SK-N-SH treated with all-trans-retinoic acid at 6 μM for 48 hours (cell line): ENCODE results near the gene NPAT.

Experiments
- ATAC-seq: fragments of 200-7000 bp; cut with Tn5 transposase; 3 replicates; pipeline ENCODE4 v1.9.1; 2020; ENCODE audit warnings: mild to moderate bottlenecking, moderate library complexity
- BACH2 ChIP-seq: fragments of 250-450 bp; sonication (Bioruptor Pico); IDR thresholded peaks from 2 replicates; pipeline ENCODE4 v1.9.0; 2021; ENCODE audit warnings: mild to moderate bottlenecking, borderline replicate concordance
- CSDC2 ChIP-seq: fragments of 250-450 bp; sonication (Bioruptor Pico); IDR thresholded peaks from 2 replicates; pipeline ENCODE4 v1.5.0; 2020; ENCODE audit warnings: mild to moderate bottlenecking, moderate library complexity
- CSRNP3 ChIP-seq: fragments of 250-450 bp; sonication (Bioruptor Pico); IDR thresholded peaks from 2 replicates; pipeline ENCODE4 v1.5.1; 2021; ENCODE audit warnings: mild to moderate bottlenecking, moderate library complexity
- ESRRG ChIP-seq: fragments of 250-450 bp; sonication (Bioruptor Pico); IDR thresholded peaks from 2 replicates; pipeline ENCODE4 v1.6.1; 2021; ENCODE audit warnings: mild to moderate bottlenecking
- ISL1 ChIP-seq: fragments of 250-450 bp; sonication (Bioruptor Pico); IDR thresholded peaks from 2 replicates; pipeline ENCODE4 v2.1.2; 2022; ENCODE audit warnings: mild to moderate bottlenecking, moderate library complexity
- OSR1 ChIP-seq: fragments of 250-450 bp; sonication (Bioruptor Pico); IDR thresholded peaks from 2 replicates; pipeline ENCODE4 v1.8.0; 2022; ENCODE audit warnings: moderate library complexity, mild to moderate bottlenecking, inconsistent platforms
- PATZ1 ChIP-seq: fragments of 250-450 bp; sonication (Bioruptor Pico); IDR thresholded peaks from 2 replicates; pipeline ENCODE4 v1.8.0; 2020; ENCODE audit warnings: mild to moderate bottlenecking, moderate library complexity, borderline replicate concordance
- POU6F1 ChIP-seq: fragments of 250-450 bp; sonication (Bioruptor Pico); IDR thresholded peaks from 2 replicates; pipeline ENCODE4 v1.8.0; 2021; ENCODE audit warnings: low read depth, mild to moderate bottlenecking, moderate library complexity, borderline replicate concordance
- PPARA ChIP-seq: fragments of 250-450 bp; sonication (Bioruptor Pico); IDR thresholded peaks from 2 replicates; pipeline ENCODE4 v1.5.0; 2020; ENCODE audit warnings: mild to moderate bottlenecking, borderline replicate concordance
- RARB ChIP-seq: fragments of 250-450 bp; sonication (Bioruptor Pico); IDR thresholded peaks from 2 replicates; pipeline ENCODE4 v1.8.0; 2021; ENCODE audit warnings: mild to moderate bottlenecking, moderate library complexity
- SNAI2 ChIP-seq: fragments of 250-450 bp; sonication (Bioruptor Pico); IDR thresholded peaks from 2 replicates; pipeline ENCODE4 v1.5.0; 2020; ENCODE audit warnings: mild to moderate bottlenecking, moderate library complexity
- TOX ChIP-seq: fragments of 250-450 bp; sonication (Bioruptor Pico); IDR thresholded peaks from 2 replicates; pipeline ENCODE4 v1.8.0; 2021; ENCODE audit warnings: mild to moderate bottlenecking, moderate library complexity, borderline replicate concordance
- TSHZ2 ChIP-seq: fragments of 250-450 bp; sonication (Bioruptor Pico); IDR thresholded peaks from 2 replicates; pipeline ENCODE4 v1.5.0; 2020; ENCODE audit warnings: mild to moderate bottlenecking, moderate library complexity
- ZC3H10 ChIP-seq: fragments of 250-450 bp; sonication (Bioruptor Pico); IDR thresholded peaks from 2 replicates; pipeline ENCODE4 v1.5.1; 2021; ENCODE audit warnings: mild to moderate bottlenecking, moderate library complexity
- ZFP3 ChIP-seq: fragments of 250-450 bp; sonication (Bioruptor Pico); IDR thresholded peaks from 2 replicates; pipeline ENCODE4 v1.5.0; 2020; ENCODE audit warnings: mild to moderate bottlenecking, moderate library complexity
- ZFP30 ChIP-seq: fragments of 450-650 bp; formaldehyde crosslinking; IDR thresholded peaks from 2 replicates; pipeline ENCODE4 v1.5.0; 2022; ENCODE audit warnings: mild to moderate bottlenecking, moderate library complexity
- ZNF70 ChIP-seq: fragments of 450-650 bp; formaldehyde crosslinking; IDR thresholded peaks from 2 replicates; pipeline ENCODE4 v1.5.0; 2020; ENCODE audit warnings: mild to moderate bottlenecking, moderate library complexity
- TF ChIP-seq, protein P1 (sequence below): fragments of 250-450 bp; sonication (Bioruptor Pico); IDR thresholded peaks from 2 replicates; pipeline ENCODE4 v1.5.1; 2020; ENCODE audit warnings: low read depth, mild to moderate bottlenecking, moderate library complexity

Gene NPAT

DNA sequence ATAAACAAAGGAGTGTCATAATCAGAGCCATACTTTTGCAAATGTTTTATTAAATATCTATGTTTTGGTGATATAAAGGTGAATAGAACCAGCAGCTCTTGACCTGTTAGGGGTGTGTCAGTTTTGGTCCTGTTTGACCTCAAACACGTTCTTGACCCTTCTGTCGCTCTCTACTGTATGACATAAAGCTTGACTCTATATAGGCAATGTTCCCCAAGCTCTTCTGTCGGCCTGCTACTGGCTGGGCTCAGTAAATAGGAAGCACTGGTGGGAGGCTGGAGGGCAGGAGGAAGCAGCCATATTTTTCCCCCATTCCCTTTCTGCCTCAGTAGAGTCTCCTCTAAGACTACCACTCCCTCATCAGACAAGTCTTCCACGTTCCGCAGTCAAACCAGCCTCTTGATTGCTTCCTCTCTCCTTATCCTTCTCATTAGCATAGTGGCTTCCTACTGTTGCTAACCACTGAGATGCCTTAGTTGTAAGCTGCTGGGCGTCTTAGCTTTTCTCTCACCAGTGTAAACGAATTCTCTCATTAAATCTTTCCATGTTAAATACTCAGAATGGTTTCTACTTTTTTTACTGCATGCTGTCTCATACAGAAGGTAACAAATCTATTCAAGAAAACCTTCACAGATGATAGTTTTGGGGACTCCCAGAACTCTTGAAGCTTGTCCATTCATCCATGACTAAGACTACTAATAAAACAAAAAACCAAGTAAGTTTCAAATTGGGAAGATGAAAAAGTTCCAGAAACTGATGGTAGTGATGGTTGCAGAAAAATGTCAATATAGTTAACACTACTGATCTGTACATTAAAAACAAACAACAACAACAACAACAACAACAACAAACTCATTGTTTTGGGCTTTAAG, 3.3 kb downstream of the NPAT start (continued):
- TF ChIP-seq POU6F1 (CRISPR knock-in tag) (no peak), ESRRG (no peak), CSRNP3 (CRISPR knock-in tag) (no peak), SNAI2 (CRISPR knock-in tag) (no peak)
- TF ChIP-seq, all 23 proteins: peak for 0

DNA sequence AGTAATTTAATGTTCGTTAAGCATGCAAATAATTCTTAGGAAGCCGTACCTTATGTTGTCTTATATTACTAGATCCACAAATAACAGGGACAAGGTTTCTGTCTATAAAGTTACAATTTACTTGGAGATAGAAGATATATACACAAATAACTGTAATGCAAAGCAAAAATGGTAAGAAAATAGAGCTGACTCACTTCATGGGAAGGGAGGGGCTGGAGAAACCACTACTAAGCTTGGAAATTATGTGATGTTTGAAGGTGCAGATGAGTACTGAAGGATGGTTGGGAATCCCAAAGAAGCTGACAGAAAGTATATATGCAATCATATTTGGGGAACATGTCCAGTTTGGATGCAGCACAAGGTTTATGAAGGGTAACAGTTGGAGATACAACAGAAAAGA, 4.0 kb downstream of the NPAT start:
- ATAC-seq, result no peak
- TF ChIP-seq POU6F1 (CRISPR knock-in tag), result no peak

- no peak for TF ChIP-seq ZC3H10
- TF ChIP-seq CSDC2 (CRISPR knock-in tag), result no peak
- TF ChIP-seq TSHZ2 (CRISPR knock-in tag), result no peak
- TF ChIP-seq TOX (CRISPR knock-in tag), result no peak
- no peak for TF ChIP-seq ESRRG
- no peak for TF ChIP-seq RARB (CRISPR knock-in tag)
- TF ChIP-seq, protein P1, sequence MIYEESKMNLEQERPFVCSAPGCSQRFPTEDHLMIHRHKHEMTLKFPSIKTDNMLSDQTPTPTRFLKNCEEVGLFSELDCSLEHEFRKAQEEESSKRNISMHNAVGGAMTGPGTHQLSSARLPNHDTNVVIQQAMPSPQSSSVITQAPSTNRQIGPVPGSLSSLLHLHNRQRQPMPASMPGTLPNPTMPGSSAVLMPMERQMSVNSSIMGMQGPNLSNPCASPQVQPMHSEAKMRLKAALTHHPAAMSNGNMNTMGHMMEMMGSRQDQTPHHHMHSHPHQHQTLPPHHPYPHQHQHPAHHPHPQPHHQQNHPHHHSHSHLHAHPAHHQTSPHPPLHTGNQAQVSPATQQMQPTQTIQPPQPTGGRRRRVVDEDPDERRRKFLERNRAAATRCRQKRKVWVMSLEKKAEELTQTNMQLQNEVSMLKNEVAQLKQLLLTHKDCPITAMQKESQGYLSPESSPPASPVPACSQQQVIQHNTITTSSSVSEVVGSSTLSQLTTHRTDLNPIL (CRISPR knock-in tag), result no peak
- TF ChIP-seq PATZ1, result no peak
- TF ChIP-seq ISL1, result no peak
- no peak for TF ChIP-seq PPARA
- no peak for TF ChIP-seq POU6F1 (CRISPR knock-in tag)
- no peak for TF ChIP-seq OSR1 (CRISPR knock-in tag)
- no peak for TF ChIP-seq BACH2
- TF ChIP-seq SNAI2 (CRISPR knock-in tag), result no peak
- no peak for TF ChIP-seq ZFP3 (CRISPR knock-in tag)
- no peak for TF ChIP-seq ZNF70 (CRISPR knock-in tag)
- no peak for TF ChIP-seq ZFP30 (CRISPR knock-in tag)
- no peak for TF ChIP-seq CSRNP3 (CRISPR knock-in tag)
- no peak for ATAC-seq
These were observed 5.5 kb downstream of the NPAT start for GRCh38 chr11:108216988-108217387.
